WERI-Rb-1 (cell line): Measurements from ENCODE around the gene STK10.

Experiments used
- DNase-seq: peaks from one replicate; pipeline ENCODE4 v3.0.0-alpha.2; 2020
- H3K27ac ChIP-seq: fragments of 250-450 bp; sonication (Bioruptor Pico); 2 replicates; pipeline ENCODE4 v1.5.1; 2020; ENCODE audit warnings: mild to moderate bottlenecking, moderate library complexity
- H3K27me3 ChIP-seq: fragments of 250-450 bp; sonication (Bioruptor Pico); 2 replicates; pipeline ENCODE4 v1.5.1; 2021; ENCODE audit warnings: mild to moderate bottlenecking, low read depth, moderate library complexity; ENCODE audit not compliant: insufficient read depth, severe bottlenecking
- H3K36me3 ChIP-seq: fragments of 250-450 bp; sonication (Bioruptor Pico); 2 replicates; pipeline ENCODE4 v1.5.1; 2020; ENCODE audit warnings: mild to moderate bottlenecking, moderate library complexity
- H3K4me3 ChIP-seq: 2 replicates; pipeline ENCODE4 v1.5.1; 2011; ENCODE audit warnings: low read depth, mild to moderate bottlenecking, control low read depth, low read length
- H3K9me3 ChIP-seq: fragments of 250-450 bp; sonication (Bioruptor Pico); 2 replicates; pipeline ENCODE4 v1.5.1; 2021; ENCODE audit warnings: mild to moderate bottlenecking, moderate library complexity; ENCODE audit not compliant: severe bottlenecking
- CTCF ChIP-seq: IDR thresholded peaks from 2 replicates; pipeline ENCODE4 v1.5.1; 2011; ENCODE audit warnings: low read depth, mild to moderate bottlenecking, control low read depth, inconsistent platforms, low read length

The STK10 gene

DNA sequence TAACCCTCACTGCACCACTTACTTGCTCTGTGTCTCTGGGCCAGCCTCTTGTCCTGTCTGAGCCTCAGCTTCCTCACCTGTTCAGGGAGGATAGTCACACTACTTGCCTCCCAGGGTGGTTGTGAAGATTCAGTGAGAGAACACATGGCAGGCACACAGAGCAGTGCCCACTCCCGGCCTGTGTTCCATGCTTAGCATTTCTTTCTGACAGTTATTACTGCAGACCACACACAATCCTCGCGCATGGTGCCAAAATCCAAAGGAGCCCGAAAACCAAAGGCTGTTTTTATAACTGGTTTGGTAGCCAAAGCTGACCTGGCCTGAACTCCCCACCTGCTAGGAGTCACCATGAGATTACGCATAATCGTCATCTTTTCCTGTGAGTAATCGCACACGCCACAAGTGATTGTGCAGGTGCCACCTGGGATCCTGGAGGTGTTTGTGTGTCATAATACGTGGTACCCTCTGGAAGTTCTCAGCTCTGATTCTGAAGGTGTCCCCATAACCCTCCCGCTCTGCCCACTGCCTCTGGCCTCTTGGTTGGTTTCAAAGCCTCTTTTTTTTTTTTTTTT, 97.0 kb downstream of the STK10 start:
- no peak overlapping the region for H3K27ac ChIP-seq
- no peaks in the 10 kb centered on the region for H3K9me3 ChIP-seq
- no peak for DNase-seq
- no peaks in the 10 kb centered on the region for H3K36me3 ChIP-seq
- H3K27me3 ChIP-seq, result no peaks in the 10 kb centered on the region
- no peak for TF ChIP-seq CTCF
- no peak overlapping the region for H3K4me3 ChIP-seq

DNA sequence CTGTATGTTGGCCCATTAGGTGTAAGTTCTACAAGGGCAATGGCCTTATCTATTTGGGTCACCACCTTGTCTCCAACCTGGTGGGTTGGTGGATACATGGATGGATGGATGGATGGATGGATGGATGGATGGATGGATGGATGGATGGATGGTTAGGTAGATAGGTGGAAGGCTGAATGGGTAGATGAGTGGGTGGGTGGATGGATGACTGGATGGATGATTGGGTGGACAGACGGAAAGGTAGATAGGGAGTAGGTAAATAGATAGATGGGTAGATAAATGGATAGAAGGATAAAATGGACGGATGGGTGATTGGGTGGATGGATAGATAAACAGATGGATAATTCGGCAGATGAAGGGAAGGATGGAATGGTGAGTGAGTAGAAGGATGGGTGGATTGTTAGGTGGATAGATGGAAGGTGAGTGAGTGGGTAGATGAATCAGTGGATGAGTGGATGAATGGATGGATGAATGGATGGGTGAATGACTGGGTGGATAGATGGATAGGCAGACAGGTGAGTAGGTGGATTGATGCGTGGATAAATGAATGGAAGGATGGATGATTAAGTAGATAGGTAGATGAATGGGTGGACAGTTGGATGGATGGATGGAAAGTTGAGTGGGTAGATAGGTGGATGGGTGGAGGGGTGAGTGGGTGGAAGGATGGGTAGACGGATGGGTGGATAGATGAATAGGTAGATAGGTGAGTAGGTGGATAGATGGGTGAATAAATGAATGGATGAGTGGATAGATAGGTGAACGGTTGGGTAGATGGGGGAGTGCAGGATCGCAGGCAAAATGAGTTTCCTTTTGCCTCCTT, 98.5 kb downstream of the STK10 start:
- no peak for DNase-seq
- no peak overlapping the region for H3K27ac ChIP-seq
- no peaks in the 10 kb centered on the region for H3K27me3 ChIP-seq
- H3K9me3 ChIP-seq, result no peaks in the 10 kb centered on the region
- no peak overlapping the region for H3K4me3 ChIP-seq
- TF ChIP-seq CTCF, result no peak
- no peaks in the 10 kb centered on the region for H3K36me3 ChIP-seq

DNA sequence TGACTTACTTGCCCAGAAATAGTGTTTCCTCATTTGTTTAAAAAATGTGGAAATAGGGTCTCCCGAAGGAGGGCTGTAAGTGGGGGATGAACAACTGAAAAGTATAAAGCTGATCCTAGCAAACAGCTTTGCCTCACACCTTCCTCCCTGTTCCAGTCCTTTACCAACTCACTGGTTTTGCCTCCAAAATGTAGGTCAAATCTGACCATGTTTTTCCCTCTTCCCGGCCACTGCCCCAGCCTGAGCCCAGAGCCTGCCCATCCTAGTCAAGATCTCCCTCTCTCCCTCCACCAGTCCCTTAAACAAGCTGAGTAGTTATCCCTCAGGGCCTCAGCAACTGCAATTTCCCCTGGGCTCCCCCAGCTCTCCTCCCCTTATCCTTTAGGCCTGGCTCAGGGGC, 99.2 kb downstream of the STK10 start:
- Histone ChIP-seq H3K27me3 (no peaks in the 10 kb centered on the region), H3K4me3 (no peak overlapping the region), H3K9me3 (no peaks in the 10 kb centered on the region), H3K27ac (no peak overlapping the region), H3K36me3 (no peaks in the 10 kb centered on the region)
- TF ChIP-seq CTCF, result no peak
- no peak for DNase-seq

DNA sequence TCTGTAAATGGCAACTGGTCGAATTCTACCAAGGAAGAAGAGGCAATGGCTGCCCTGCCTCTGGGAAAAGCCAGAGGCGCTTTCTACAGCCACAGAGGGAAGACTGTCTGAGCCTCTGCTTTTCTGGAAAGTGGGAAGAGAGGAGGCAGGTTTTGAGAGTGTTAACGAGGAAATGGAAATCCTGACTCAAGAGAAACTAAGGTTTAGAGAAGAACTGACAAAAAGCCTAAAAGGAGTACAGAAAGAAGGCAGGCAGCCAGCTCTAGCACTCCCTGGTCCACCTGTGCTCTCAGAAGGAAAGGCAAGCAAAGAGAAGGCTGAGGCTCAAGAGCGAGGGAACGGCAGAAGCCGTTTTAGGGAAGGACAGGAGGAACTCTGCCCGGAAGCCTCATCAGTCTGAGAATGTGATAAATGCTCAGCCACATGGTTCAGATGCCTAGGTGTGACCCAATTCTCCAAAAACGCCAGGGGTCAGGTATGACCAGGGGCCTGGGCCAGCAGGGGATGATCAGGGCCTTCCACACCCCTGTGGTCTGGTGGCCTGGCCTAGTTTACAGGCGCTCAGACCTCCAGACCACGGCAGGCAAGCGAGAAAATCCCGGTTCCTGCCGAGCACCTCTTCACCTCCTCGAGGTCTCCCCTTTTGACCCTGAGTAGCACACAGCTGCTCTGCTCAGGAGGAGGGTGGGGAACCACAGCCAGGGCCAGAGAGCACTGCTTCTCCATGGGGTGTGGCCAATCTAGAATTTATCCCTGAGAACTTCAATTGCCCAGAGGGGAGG, 101.6 kb downstream of the STK10 start:
- TF ChIP-seq CTCF, result no peak
- H3K36me3 ChIP-seq, result no peaks in the 10 kb centered on the region
- no peak overlapping the region for H3K27ac ChIP-seq
- no peaks in the 10 kb centered on the region for H3K9me3 ChIP-seq
- no peak for DNase-seq
- H3K4me3 ChIP-seq, result no peak overlapping the region
- H3K27me3 ChIP-seq, result no peaks in the 10 kb centered on the region

DNA sequence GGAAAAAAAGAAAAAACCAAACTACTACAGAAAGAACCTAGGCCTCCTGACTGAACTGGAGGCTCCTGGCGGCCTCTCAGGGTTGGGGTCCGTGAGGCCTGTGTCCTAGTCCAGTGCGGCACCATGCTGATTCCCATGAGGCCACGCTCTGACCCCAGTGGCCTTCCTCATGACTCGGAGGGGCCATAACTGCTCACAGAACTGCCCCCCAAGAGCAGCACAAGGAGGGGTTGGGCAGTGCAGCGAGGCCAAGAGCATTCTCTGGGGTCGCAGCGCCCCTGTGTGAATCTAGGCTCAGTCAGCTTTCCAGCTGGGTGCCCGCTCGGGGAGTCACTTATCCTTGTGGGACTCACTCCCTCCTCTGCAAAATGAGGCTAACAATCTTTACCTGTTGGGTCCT, 102.3 kb downstream of the STK10 start:
- Histone ChIP-seq H3K9me3 (no peaks in the 10 kb centered on the region), H3K27me3 (no peaks in the 10 kb centered on the region), H3K4me3 (no peak overlapping the region), H3K27ac (no peak overlapping the region), H3K36me3 (no peaks in the 10 kb centered on the region)
- no peak for TF ChIP-seq CTCF
- DNase-seq, result no peak
